CD4-positive, CD25-positive, alpha-beta regulatory T cell (primary cell): Measurements from ENCODE around the gene CNP. TPM values are rescaled to one million over a fixed set of nuclear protein-coding genes. Genes with fewer than 3 reads are reported as not detected.

Source experiments
- ATAC-seq, 2 donors: fragments of 150-1000 bp; cut with Tn5 transposase; one replicate each; pipeline ENCODE4 v1.10.0; 2021; ENCODE audit warnings: low read depth in 2 of 2, moderate number of reproducible peaks in 2 of 2, moderate library complexity in 1 of 2
- DNase-seq, 3 donors: peaks; one replicate each; pipeline versions ENCODE4 v3.0.0 to v3.0.0-alpha.2; 2012 to 2022; ENCODE audit warnings: mixed read lengths in 1 of 3
- H3K27ac ChIP-seq: one replicate; pipeline ENCODE4 v1.7.0; 2013; ENCODE audit warnings: mild to moderate bottlenecking, low read length; ENCODE audit not compliant: insufficient read depth, poor library complexity, severe bottlenecking
- H3K27me3 ChIP-seq: one replicate; pipeline ENCODE4 v1.7.0; 2013; ENCODE audit warnings: low read length; ENCODE audit not compliant: control insufficient read depth, insufficient read depth
- H3K36me3 ChIP-seq: one replicate; pipeline ENCODE4 v1.7.0; 2013; ENCODE audit warnings: mild to moderate bottlenecking, low read length, moderate library complexity; ENCODE audit not compliant: control insufficient read depth, insufficient read depth
- H3K4me1 ChIP-seq: 2 replicates; pipeline ENCODE4 v1.7.0; 2013; ENCODE audit warnings: mild to moderate bottlenecking, low read length; ENCODE audit not compliant: insufficient read depth, control insufficient read depth, poor library complexity, severe bottlenecking
- H3K4me3 ChIP-seq: one replicate; pipeline ENCODE4 v1.7.0; 2013; ENCODE audit warnings: low read depth, mild to moderate bottlenecking, low read length, moderate library complexity
- H3K9me3 ChIP-seq, 2 experiments: 1 replicate in 1 of 2; 2 replicates in 1 of 2; pipeline ENCODE4 v1.7.0; 2013; ENCODE audit warnings: low read length in 2 of 2, mild to moderate bottlenecking in 1 of 2, moderate library complexity in 1 of 2; ENCODE audit not compliant: control insufficient read depth in 2 of 2
- H3K27ac Mint-ChIP-seq, 3 donors: one replicate each; pipeline ENCODE4 v1.8.0; 2020 to 2022; ENCODE audit warnings: mild to moderate bottlenecking in 3 of 3, mixed read lengths in 3 of 3, moderate library complexity in 2 of 3
- H3K27me3 Mint-ChIP-seq: one replicate; pipeline ENCODE4 v1.8.0; 2022; ENCODE audit warnings: mild to moderate bottlenecking, mixed read lengths
- H3K36me3 Mint-ChIP-seq: one replicate; pipeline ENCODE4 v1.8.0; 2020; ENCODE audit warnings: mixed read lengths
- H3K4me1 Mint-ChIP-seq, 4 donors: one replicate each; pipeline ENCODE4 v1.8.0; 2020 to 2022; ENCODE audit warnings: mixed read lengths in 4 of 4, mild to moderate bottlenecking in 1 of 4
- H3K4me3 Mint-ChIP-seq, 4 donors: one replicate each; pipeline ENCODE4 v1.8.0; 2020 to 2022; ENCODE audit warnings: mild to moderate bottlenecking in 4 of 4, mixed read lengths in 4 of 4, moderate library complexity in 3 of 4
- H3K9me3 Mint-ChIP-seq, 7 donors: one replicate each; pipeline ENCODE4 v1.8.0; 2020 to 2022; ENCODE audit warnings: mixed read lengths in 7 of 7, mild to moderate bottlenecking in 3 of 7, moderate library complexity in 2 of 7
- polyA plus RNA-seq, 4 donors: library from polyadenylated mRNA; unstranded; fragments of 300-500 nt; fragmentation: Illumina TruSeq; gene quantifications; one replicate each; pipeline ENCODE4 v1.2.3, GENCODE V29; 2021
- total RNA-seq: library from RNA; stranded (reverse); gene quantifications from one replicate; pipeline ENCODE4 v1.2.3, GENCODE V29; 2022

Gene CNP
- total RNA-seq (27.7 TPM), polyA plus RNA-seq (10 to 100 TPM; 26.9 to 44.3 (median 34.1) TPM)

DNA sequence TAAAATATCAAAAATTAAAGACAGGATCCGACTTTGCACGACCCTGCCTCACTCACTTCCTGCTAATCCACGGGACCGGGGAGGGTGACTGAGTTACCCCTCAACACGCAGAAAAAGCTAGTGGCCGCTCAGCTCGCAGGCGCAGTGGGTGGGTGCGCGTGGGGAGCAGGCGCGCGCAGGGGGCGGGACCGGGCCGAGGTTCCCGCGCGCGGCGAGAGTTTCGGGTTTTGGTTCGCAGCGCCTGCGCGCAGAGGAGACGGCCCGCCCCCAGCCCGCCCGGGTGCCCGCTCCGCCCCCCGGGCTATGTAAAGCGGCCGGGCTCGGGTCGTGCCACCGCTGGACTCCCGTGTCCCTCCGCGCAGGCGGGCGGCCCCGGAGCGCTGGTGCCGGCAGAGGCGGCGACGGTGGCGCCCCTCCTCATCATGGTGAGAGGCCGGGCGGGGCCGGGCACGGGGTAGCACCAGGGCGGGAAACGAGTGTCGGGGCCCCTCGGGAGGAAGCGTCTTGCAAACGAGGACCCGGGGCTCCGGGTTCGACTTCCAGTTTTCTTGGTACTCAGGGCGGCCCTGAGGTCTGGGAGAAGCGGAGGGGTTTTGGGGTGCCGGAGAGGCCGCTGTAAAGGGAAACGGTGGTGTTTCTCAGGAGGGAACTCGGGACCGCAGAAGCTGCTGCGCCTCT lies at the start of gene CNP:
Gene CNP, plus strand, starts transcription at position 333 of the 678 bp plus-strand sequence. Its CDS starts 90 bp downstream, at position 423.
- H3K9me3 Mint-ChIP-seq: no peaks in the 10 kb centered on the region
- peak; percentile 87 to 93 (median 88) for DNase-seq
- H3K36me3 ChIP-seq: peaks cover 10% of the 10 kb centered on the region

DNA sequence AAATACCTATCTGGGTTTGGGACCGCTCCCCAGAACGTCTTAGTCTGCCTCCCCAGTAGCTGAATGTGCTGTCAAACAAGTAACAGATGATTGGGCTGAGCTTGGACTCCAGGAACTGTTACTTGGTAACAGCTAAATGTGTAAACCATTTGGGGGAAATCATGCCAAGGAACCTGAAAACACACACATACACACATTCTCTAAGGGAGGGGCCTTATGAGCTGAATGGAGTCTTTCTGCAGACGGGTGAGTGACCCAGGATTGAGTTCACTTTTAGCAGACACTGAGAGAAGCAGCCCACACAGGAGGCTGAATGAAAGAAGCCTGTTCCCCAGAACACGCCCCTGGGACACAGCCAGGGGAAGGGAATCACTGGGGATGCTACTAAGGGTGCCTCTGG lies 49.4 kb upstream of the CNP start:
- Mint-ChIP-seq H3K27me3 (no peaks in the 10 kb centered on the region), H3K36me3 (peaks cover 11% of the 10 kb centered on the region), H3K27ac (peak overlapping the region; percentile 43 to 79 (median 66)), H3K9me3 (no peaks in the 10 kb centered on the region), H3K4me1 (peaks cover 18 to 47% (median 30%) of the 10 kb centered on the region in 4 donors), H3K4me3 (peak overlapping the region; percentile 90 to 97 (median 96))
- Histone ChIP-seq H3K27me3 (no peaks in the 10 kb centered on the region), H3K4me3 (peak overlapping the region; percentile 66), H3K36me3 (peaks cover 15% of the 10 kb centered on the region), H3K27ac (no peak overlapping the region), H3K9me3 (no peaks in the 10 kb centered on the region), H3K4me1 (peaks cover 39% of the 10 kb centered on the region)
- no peak for ATAC-seq
- DNase-seq: no peak

More for the DNA sequence above, at the start of gene CNP:
- H3K27me3 ChIP-seq: no peaks in the 10 kb centered on the region
- Mint-ChIP-seq H3K27me3 (peaks cover 11% of the 10 kb centered on the region), H3K36me3 (peaks cover 7% of the 10 kb centered on the region), H3K4me1 (peaks cover 10 to 50% (median 30%) of the 10 kb centered on the region in 4 donors), H3K4me3 (peak within 1 kb of the TSS; percentile 86 to 94 (median 89)), H3K27ac (peak within 1 kb of the TSS; percentile 76 to 92 (median 84))
- peak within 1 kb of the TSS; percentile 92 for H3K4me3 ChIP-seq
- H3K27ac ChIP-seq: peak within 1 kb of the TSS; percentile 80
- peak; percentile 83 to 85 for ATAC-seq
- peaks cover 29% of the 10 kb centered on the region for H3K4me1 ChIP-seq
- no peaks in the 10 kb centered on the region for H3K9me3 ChIP-seq

DNA sequence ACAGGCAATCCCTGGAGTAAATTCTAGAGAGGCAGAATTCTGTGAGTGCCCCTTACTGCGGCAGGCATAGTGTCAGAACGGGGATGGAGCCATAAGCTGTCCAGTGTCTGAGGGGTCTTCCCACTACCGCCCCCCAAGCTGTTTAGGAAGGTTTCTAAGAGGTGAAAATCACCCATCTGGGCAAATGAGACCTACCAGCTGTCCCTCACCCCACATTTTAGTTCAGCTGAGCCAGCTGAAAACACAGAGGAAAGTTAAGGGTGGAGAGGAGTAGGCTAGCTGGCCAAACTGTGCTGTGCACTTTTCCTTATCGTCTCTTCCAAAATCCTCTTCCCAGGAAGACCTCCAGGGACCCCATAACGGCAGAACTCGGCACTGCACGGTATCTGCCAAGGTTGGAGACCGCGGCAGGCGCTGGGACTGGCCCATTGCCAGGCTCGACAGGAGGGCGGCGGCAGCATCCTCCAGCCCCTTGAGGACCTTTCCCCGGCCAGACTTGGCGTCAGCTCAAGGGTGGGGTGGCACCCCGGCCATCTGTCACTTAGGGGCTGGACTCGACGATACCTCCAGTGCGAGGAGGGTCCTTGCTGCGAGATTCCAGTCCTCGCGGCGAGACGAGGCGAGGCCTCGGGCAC lies 48.8 kb upstream of the CNP start:
- Mint-ChIP-seq H3K4me1 (peaks cover 14 to 45% (median 32%) of the 10 kb centered on the region in 4 donors), H3K27me3 (no peaks in the 10 kb centered on the region), H3K4me3 (peak overlapping the region; percentile 90 to 97 (median 96)), H3K27ac (peak overlapping the region; percentile 43 to 79 (median 66)), H3K9me3 (no peaks in the 10 kb centered on the region), H3K36me3 (peaks cover 5% of the 10 kb centered on the region)
- peak overlapping the region; percentile 66 for H3K4me3 ChIP-seq
- peaks cover 9% of the 10 kb centered on the region for H3K36me3 ChIP-seq
- peak overlapping the region; percentile 80 for H3K27ac ChIP-seq
- no peak for ATAC-seq
- H3K9me3 ChIP-seq: no peaks in the 10 kb centered on the region
- H3K27me3 ChIP-seq: no peaks in the 10 kb centered on the region
- peaks cover 39% of the 10 kb centered on the region for H3K4me1 ChIP-seq
- DNase-seq: peak; percentile 26 to 42 (median 36)

DNA sequence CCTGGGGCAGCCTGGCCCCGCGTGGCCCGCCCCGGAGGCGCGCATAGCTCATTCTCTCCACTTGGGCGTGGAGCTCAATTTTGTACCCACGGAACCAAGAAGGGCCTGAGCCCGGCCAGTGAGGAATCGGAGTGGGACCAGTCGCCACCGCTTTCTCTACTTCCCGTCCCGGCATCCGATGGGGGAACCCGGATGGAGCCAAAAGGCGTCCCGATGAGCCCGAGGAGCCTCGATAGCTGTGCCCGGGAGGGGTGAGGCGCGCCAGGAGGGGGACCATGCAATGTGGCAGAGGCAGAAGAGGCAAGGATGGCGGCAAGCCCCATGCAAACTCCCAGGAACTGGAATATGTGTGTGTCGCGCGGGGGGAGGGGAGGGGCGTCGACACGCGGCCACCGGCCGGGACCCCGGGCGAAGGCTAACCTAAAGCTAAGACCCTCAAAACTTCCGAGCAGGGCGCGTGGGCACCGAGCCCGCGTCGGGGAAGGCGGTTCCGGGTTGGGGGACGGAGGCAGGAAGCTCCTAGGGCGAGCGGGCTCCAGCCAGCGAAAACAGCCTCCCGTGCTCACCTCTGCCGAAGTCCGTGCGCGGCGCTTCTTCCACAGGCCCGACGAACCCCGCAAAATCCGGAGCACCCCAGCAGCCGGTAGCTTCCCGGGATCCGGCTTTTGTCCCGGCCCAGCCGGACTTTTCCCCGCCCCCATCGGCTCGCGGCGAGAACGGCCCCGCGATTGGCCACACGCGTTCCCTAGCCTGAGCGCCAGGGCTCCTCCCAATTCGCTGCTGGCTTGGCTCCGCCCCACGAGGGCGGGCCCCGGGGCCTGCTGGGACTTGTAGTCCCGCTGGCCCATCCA lies 48.1 kb upstream of the CNP start, which contains the start of gene ACLY:
Gene ACLY, minus strand, starts transcription at position 638 of the 851 bp plus-strand sequence. CDS start 5,078 bp downstream, outside the sequence.
- H3K27me3 ChIP-seq: no peaks in the 10 kb centered on the region
- H3K9me3 ChIP-seq: no peaks in the 10 kb centered on the region
- H3K36me3 ChIP-seq: peaks cover 1% of the 10 kb centered on the region
- ATAC-seq: peak; percentile 99 to 100
- no peaks in the 10 kb centered on the region for H3K9me3 Mint-ChIP-seq
- H3K27ac Mint-ChIP-seq: peak within 1 kb of the TSS; percentile 43 to 81 (median 79)
- H3K4me1 Mint-ChIP-seq: peaks cover 12 to 42% (median 30%) of the 10 kb centered on the region in 4 donors
- no peaks in the 10 kb centered on the region for H3K27me3 Mint-ChIP-seq
- peak; percentile 92 to 97 (median 94) for DNase-seq
- H3K4me3 Mint-ChIP-seq: peak within 1 kb of the TSS; percentile 90 to 97 (median 96)
- peak within 1 kb of the TSS; percentile 66 for H3K4me3 ChIP-seq
- no peaks in the 10 kb centered on the region for H3K36me3 Mint-ChIP-seq
- peaks cover 39% of the 10 kb centered on the region for H3K4me1 ChIP-seq
- peak within 1 kb of the TSS; percentile 80 for H3K27ac ChIP-seq

DNA sequence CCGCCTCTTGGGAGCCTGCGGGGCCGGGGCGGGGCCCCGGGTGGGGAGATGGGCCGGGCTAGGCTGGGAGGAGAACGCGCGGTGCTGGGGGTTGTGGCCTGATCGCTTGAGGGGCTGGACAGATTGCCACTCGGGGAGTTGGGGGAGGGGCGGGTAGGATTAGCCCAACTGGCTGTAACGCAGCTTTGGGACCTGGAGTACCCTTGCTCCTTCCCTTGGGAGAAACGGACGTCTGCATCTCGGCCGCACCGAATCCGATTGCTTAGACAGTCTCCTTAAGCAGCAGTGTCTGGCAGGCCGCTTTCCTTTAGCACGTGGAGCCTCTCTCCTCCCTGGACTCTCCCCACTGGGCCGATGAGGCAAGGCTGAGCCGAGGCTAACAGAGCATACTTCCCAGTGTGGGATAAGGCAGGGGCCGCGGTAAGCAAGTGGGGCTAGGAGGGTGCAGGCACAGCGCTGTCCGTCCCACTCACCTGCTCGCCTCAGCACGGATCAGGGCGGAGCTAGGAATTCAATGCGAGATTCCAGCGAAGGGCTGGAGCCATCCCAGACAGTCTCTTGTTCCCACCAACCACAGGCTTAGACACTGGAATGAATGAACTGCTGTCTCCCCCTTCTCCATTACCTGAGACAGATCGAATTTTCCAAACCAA lies 47.3 kb upstream of the CNP start:
- H3K9me3 Mint-ChIP-seq: no peaks in the 10 kb centered on the region
- H3K4me1 ChIP-seq: peaks cover 38% of the 10 kb centered on the region
- peaks cover 12 to 35% (median 26%) of the 10 kb centered on the region in 4 donors for H3K4me1 Mint-ChIP-seq
- H3K9me3 ChIP-seq: no peaks in the 10 kb centered on the region
- H3K27me3 ChIP-seq: no peaks in the 10 kb centered on the region
- peak overlapping the region; percentile 80 for H3K27ac ChIP-seq
- H3K36me3 ChIP-seq: no peaks in the 10 kb centered on the region
- DNase-seq: no peak
- peak overlapping the region; percentile 90 to 97 (median 96) for H3K4me3 Mint-ChIP-seq
- peak overlapping the region; percentile 41 for H3K4me3 ChIP-seq
- no peaks in the 10 kb centered on the region for H3K27me3 Mint-ChIP-seq
- H3K27ac Mint-ChIP-seq: peak overlapping the region in 1 of 3 donors; percentile 79
- no peaks in the 10 kb centered on the region for H3K36me3 Mint-ChIP-seq
- no peak for ATAC-seq

DNA sequence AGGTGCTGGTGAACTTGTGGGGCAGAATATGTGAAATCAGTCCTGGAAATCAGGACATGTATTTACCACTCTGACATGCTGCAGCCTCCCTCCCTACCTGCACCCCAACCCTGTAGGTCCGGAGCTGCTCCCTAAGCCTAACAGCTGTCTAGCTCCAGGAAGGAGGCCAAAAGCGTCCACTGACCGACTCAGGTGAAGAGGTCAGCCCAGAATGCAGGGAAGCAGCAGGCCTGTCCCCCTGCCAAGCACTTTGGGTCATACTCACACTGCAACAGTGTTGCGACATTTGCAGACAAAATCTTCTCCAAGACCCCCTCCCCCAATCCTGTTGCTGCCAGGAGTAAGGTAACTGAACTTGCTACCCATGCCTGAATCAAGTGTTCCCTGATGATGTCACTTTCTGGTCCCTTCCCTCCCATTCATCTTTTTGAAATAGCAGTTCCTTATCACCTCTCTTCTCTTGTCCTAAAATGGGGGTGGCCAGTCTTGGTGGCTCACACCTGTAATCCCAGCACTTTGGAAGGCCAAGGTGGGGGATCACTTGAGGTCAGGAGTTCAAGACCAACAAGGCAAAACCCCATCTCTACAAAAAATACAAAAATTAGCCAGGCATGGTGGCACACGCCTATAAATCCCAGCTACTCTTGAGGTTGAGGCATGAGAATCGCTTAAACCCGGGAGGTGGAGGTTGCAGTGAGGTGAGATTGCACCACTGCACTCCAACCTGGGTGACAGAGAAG lies 46.6 kb upstream of the CNP start:
- H3K27me3 Mint-ChIP-seq: no peaks in the 10 kb centered on the region
- Histone ChIP-seq H3K4me3 (peak overlapping the region; percentile 41), H3K4me1 (peaks cover 31% of the 10 kb centered on the region), H3K27ac (no peak overlapping the region), H3K9me3 (no peaks in the 10 kb centered on the region), H3K36me3 (no peaks in the 10 kb centered on the region), H3K27me3 (no peaks in the 10 kb centered on the region)
- H3K27ac Mint-ChIP-seq: peak overlapping the region in 1 of 3 donors; percentile 45
- ATAC-seq: no peak
- no peak for DNase-seq
- no peaks in the 10 kb centered on the region for H3K9me3 Mint-ChIP-seq
- peaks cover 12 to 28% (median 19%) of the 10 kb centered on the region in 4 donors for H3K4me1 Mint-ChIP-seq
- no peaks in the 10 kb centered on the region for H3K36me3 Mint-ChIP-seq
- H3K4me3 Mint-ChIP-seq: peak overlapping the region; percentile 70 to 97 (median 87)
